OCI-LY3 (cell line): ENCODE measurements around the gene WNT3.

ENCODE experiments used
- CTCF ChIP-seq: fragments of 200-600, 300-600 bp; sonication (generic); IDR thresholded peaks from 2 replicates; pipeline ENCODE4 v1.5.1; 2014; ENCODE audit warnings: antibody characterized with exemption, low read length, low read depth
- EZH2phosphoT487 ChIP-seq: fragments of 200-600 bp; shearing (Covaris generic); IDR thresholded peaks from 2 replicates; pipeline ENCODE4 v1.6.1; 2018; ENCODE audit warnings: antibody characterized with exemption, mixed run types, low read depth

DNA sequence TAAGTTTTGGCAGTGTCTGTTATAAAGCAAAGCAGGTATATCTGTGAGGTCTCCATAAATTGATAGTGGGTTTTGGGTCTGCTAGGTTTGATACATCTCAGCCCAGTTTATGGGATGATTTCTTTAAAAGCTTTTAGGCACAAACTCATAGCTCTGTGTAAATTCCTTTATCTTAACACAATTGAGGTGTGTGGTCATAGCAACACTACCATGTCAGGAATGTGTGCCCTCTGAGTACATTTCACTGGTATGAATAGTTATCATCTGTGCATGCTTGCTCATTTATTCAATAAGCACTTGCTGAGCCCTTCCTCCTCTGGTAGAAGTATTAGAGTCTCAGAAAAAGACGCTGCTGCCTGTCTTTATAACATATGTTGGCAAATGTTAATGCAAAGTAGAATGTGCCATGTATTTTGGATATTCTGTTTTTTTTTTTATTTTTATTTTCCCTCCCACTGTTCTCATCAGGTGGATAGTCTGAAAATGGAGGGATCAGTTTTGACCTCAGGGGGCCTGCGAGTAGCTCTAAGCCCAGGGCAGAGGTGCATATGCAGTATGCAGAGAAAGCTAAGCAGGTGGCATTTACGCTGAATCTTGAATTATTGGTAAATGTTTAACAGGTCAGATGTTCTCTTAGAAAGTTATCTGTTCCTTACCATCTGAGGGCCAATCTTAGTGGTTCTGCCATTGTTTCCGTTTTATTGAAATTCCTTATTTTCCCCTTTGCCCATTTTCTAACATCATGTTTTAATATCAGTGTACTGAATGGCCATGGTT is 90.7 kb downstream of the WNT3 start:
- no peak for TF ChIP-seq CTCF
- no peak for TF ChIP-seq EZH2phosphoT487
